CD4-positive, alpha-beta T cell treated with Interleukin-6 for 4 hours (primary cell): ENCODE results near the gene UGDH.
A peak's percentile ranks its signal among the peaks of the same experiment; 100 is the strongest.
"Not testable (repeated sequence)": the region's sequence is repeated elsewhere in the genome, so short reads cannot be mapped to it uniquely, and the experiment has no call there.

Experiments
- DNase-seq: peaks from one replicate; pipeline ENCODE4 v3.0.0-alpha.2; 2020; ENCODE audit warnings: mixed read lengths

UGDH gene

GRCh38 chr4:39490322-39490721 lies 36.9 kb downstream of the UGDH start:
- DNase-seq, result no peak

- DNase-seq, result no peak
Observed at GRCh38 chr4:39486221-39486804, 40.9 kb downstream of the UGDH start.

GRCh38 chr4:39484582-39485272 lies 42.5 kb downstream of the UGDH start:
- no peak for DNase-seq

- no peak for DNase-seq
Observed at GRCh38 chr4:39480902-39481695, 46.1 kb downstream of the UGDH start.

- DNase-seq, result no peak
Observed at GRCh38 chr4:39480251-39480650, 47.0 kb downstream of the UGDH start.

- DNase-seq, result no peak
Observed at GRCh38 chr4:39476187-39476895, 50.9 kb downstream of the UGDH start.

GRCh38 chr4:39472396-39472795 lies 54.8 kb downstream of the UGDH start:
- DNase-seq, result no peak

GRCh38 chr4:39470402-39470801 lies 56.8 kb downstream of the UGDH start:
- no peak for DNase-seq

GRCh38 chr4:39469429-39470077 lies 57.7 kb downstream of the UGDH start:
- DNase-seq, result no peak

GRCh38 chr4:39467464-39467863 lies 59.8 kb downstream of the UGDH start:
- DNase-seq, result no peak

GRCh38 chr4:39466747-39467146 lies 60.5 kb downstream of the UGDH start:
- no peak for DNase-seq

GRCh38 chr4:39464886-39465501 lies 62.2 kb downstream of the UGDH start:
- DNase-seq, result no peak

GRCh38 chr4:39458505-39459300 lies 68.5 kb downstream of the UGDH start, which contains the start of the genes LIAS and RPL9:
TSS of gene LIAS (plus strand) at chr4:39459056. CDS start at chr4:39459118, 62 bp downstream.
TSS of gene RPL9 (minus strand) at chr4:39458922. CDS start at chr4:39458439, 483 bp downstream.
- DNase-seq, result peak; percentile 92

- not testable (repeated sequence) for DNase-seq
Observed at GRCh38 chr4:39458161-39458504, 69.1 kb downstream of the UGDH start.

GRCh38 chr4:39456946-39457763 lies 70.1 kb downstream of the UGDH start:
- DNase-seq, result no peak

- DNase-seq, result no peak
Observed at GRCh38 chr4:39455486-39455885, 71.8 kb downstream of the UGDH start.

- DNase-seq, result no peak
Observed at GRCh38 chr4:39453738-39454137, 73.5 kb downstream of the UGDH start.

- DNase-seq, result no peak
Observed at GRCh38 chr4:39452860-39453587, 74.2 kb downstream of the UGDH start.

GRCh38 chr4:39452153-39452859 lies 74.9 kb downstream of the UGDH start:
- no peak for DNase-seq
